ENCODE measurements around the gene DSN1. TPM values are rescaled to one million over a fixed set of nuclear protein-coding genes. Genes with fewer than 3 reads are reported as not detected.

The DSN1 gene
- total and polyA plus RNA-seq, 5 experiments from 2014 or later = 8.6 to 12.6 (median 10.4) TPM

GRCh38 chr20:36792422-36792821 is 18.9 kb upstream of the DSN1 start:
- DNase-seq (no peak), ATAC-seq (no peak)
- H3K4me1 Mint-ChIP-seq = peaks cover 0 to 1% (median 0%) of the 10 kb centered on the region in 4 donors
- H3K9me3 Mint-ChIP-seq = no peaks in the 10 kb centered on the region
- H3K27ac Mint-ChIP-seq = no peak overlapping the region
- POLR2A ChIA-PET = interaction anchor here (0.7 kb wide), 1 partner anchor 679 kb away, joined by 3 read pairs; no protein-coding TSS in a partner anchor
- no peak overlapping the region for H3K4me3 Mint-ChIP-seq
- H3K36me3 Mint-ChIP-seq = peaks cover 0 to 9% (median 4%) of the 10 kb centered on the region in 3 donors
- H3K27me3 Mint-ChIP-seq = no peaks in the 10 kb centered on the region

DNA sequence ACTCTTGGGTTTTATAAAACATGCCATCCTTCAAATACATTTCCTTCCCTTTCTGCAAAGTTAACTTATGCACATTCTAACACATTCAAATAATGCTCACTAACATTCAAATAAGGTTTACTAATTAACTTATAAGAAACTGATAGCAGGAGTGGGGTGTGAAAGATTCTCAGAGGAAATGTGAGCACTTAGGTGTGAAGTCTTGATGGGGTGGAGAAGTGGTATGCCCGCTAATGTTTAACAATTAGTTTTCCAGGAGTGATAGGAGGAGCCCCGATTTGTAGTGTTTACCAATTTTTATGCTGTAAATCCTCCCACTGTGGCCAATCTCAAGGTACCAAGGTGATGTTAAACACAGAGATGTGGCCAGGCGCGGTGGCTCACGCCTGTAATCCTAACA is 18.3 kb upstream of the DSN1 start:
- H3K27ac Mint-ChIP-seq = no peak overlapping the region
- H3K4me1 Mint-ChIP-seq = peaks cover 0 to 1% (median 0%) of the 10 kb centered on the region in 4 donors
- no peak overlapping the region for H3K4me3 Mint-ChIP-seq
- H3K36me3 Mint-ChIP-seq = peaks cover 0 to 9% (median 4%) of the 10 kb centered on the region in 3 donors
- POLR2A ChIA-PET = interaction anchor here (0.7 kb wide), 1 partner anchor 678 kb away, joined by 3 read pairs; no protein-coding TSS in a partner anchor
- DNase-seq = no peak
- no peak for ATAC-seq
- H3K27me3 Mint-ChIP-seq = no peaks in the 10 kb centered on the region
- no peaks in the 10 kb centered on the region for H3K9me3 Mint-ChIP-seq

- H3K4me1 Mint-ChIP-seq = peaks cover 0 to 1% (median 0%) of the 10 kb centered on the region in 4 donors
- POLR2A ChIA-PET = no interaction called here
- no peaks in the 10 kb centered on the region for H3K9me3 Mint-ChIP-seq
Measured at GRCh38 chr20:36786663-36787062, 13.1 kb upstream of the DSN1 start.

DNA sequence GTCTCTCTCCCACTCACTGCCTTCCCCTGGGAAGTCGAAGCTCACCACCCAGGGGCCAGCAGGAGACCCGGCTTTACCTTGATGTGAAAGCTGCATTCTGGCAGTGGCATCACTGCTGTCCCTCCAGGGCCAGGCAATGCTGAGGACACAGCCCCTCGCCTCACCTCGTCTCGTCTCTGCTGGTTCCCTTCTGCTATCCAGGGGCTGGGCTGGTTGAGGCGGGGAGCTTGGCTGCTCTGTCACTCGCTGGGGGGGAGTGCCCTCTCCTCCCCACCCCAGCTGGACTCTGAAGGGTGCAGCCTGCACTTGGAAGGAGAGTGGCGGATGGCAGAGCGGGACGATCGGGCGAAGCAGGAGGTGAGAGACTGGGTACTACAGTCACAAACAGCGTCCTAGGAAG is 12.7 kb upstream of the DSN1 start:
- Mint-ChIP-seq H3K27me3 (no peaks in the 10 kb centered on the region), H3K36me3 (no peaks in the 10 kb centered on the region), H3K4me3 (no peak overlapping the region), H3K27ac (no peak overlapping the region), H3K4me1 (no peaks in the 10 kb centered on the region), H3K9me3 (no peaks in the 10 kb centered on the region)
- DNase-seq (no peak), ATAC-seq (no peak)
- POLR2A ChIA-PET = no interaction called here

More at GRCh38 chr20:36786663-36787062, 13.1 kb upstream of the DSN1 start:
- DNase-seq = no peak
- Mint-ChIP-seq H3K4me3 (no peak overlapping the region), H3K27ac (no peak overlapping the region), H3K36me3 (no peaks in the 10 kb centered on the region), H3K27me3 (no peaks in the 10 kb centered on the region)
- ATAC-seq = no peak

- Mint-ChIP-seq H3K4me3 (no peak overlapping the region), H3K27ac (no peak overlapping the region), H3K4me1 (no peaks in the 10 kb centered on the region), H3K27me3 (no peaks in the 10 kb centered on the region), H3K9me3 (no peaks in the 10 kb centered on the region), H3K36me3 (no peaks in the 10 kb centered on the region)
- DNase-seq = no peak
- POLR2A ChIA-PET = no interaction called here
- ATAC-seq = no peak
Measured at GRCh38 chr20:36785308-36785707, 11.7 kb upstream of the DSN1 start.

DNA sequence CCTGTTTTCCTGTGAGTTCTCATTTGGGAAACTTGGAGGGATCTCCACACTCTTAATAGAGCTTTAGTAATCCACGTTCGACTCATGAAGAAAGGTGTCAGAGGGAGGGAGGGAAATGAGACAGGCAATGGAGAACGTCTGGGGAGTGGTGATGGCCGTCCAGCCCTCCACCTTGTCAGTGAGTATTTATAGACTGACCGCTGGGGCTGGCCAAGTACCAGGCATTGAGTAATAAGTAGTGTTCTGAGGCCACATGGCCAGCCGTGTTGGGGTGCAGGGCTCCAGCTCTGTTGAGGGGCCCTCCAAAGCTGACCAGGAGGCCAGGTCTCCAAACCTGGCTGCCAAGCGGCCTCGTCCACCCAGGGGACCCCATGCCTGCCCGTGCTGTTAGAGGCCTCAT is 11.3 kb upstream of the DSN1 start:
- Mint-ChIP-seq H3K9me3 (no peaks in the 10 kb centered on the region), H3K36me3 (no peaks in the 10 kb centered on the region), H3K27me3 (no peaks in the 10 kb centered on the region), H3K4me1 (no peaks in the 10 kb centered on the region), H3K27ac (peak overlapping the region in 1 of 10 donors; percentile 36), H3K4me3 (no peak overlapping the region)
- POLR2A ChIA-PET = no interaction called here
- DNase-seq (no peak), ATAC-seq (no peak)

GRCh38 chr20:36784116-36784515 is 10.6 kb upstream of the DSN1 start:
- DNase-seq (no peak), ATAC-seq (no peak)
- Mint-ChIP-seq H3K27me3 (no peaks in the 10 kb centered on the region), H3K27ac (peak overlapping the region in 1 of 10 donors; percentile 3), H3K4me1 (no peaks in the 10 kb centered on the region), H3K36me3 (no peaks in the 10 kb centered on the region), H3K9me3 (no peaks in the 10 kb centered on the region), H3K4me3 (no peak overlapping the region)
- POLR2A ChIA-PET = no interaction called here

DNA sequence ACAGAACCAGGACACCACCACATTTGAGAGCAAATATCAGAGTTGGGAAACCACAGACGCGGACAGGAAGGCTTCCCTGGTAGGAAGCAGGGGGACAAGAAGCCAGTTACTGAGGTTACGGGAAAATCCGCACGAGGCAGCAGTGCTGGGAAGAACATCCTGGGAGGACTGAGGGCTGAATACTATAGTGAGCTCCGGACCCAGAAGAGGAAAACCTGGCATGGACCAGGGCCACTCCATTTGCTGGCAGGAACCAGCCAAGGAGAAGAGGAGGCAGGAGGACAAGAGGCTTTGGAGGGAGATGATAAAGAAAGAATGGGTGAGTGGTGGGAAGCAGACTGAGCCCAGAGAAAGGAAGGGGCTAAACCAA is 6.1 kb upstream of the DSN1 start:
- no peak for DNase-seq
- POLR2A ChIA-PET = interaction anchor here (0.6 kb wide), 1 partner anchor 1482 kb away, joined by 3 read pairs; no protein-coding TSS in a partner anchor
- Mint-ChIP-seq H3K4me3 (no peak overlapping the region), H3K9me3 (no peaks in the 10 kb centered on the region), H3K36me3 (no peaks in the 10 kb centered on the region), H3K27me3 (no peaks in the 10 kb centered on the region), H3K4me1 (peaks cover 4 to 5% (median 4%) of the 10 kb centered on the region in 4 donors), H3K27ac (peak overlapping the region in 2 of 10 donors; percentile 49 to 70)
- ATAC-seq = no peak

- Mint-ChIP-seq H3K27me3 (peaks cover 0 to 2% (median 0%) of the 10 kb centered on the region in 5 donors), H3K4me3 (no peak overlapping the region), H3K4me1 (peaks cover 6 to 7% (median 7%) of the 10 kb centered on the region in 4 donors), H3K27ac (peak overlapping the region in 3 of 10 donors; percentile 28 to 76 (median 72)), H3K9me3 (no peaks in the 10 kb centered on the region), H3K36me3 (no peaks in the 10 kb centered on the region)
- no peak for DNase-seq
- ATAC-seq = no peak
- POLR2A ChIA-PET = no interaction called here
Measured at GRCh38 chr20:36778831-36779655, 5.5 kb upstream of the DSN1 start.

DNA sequence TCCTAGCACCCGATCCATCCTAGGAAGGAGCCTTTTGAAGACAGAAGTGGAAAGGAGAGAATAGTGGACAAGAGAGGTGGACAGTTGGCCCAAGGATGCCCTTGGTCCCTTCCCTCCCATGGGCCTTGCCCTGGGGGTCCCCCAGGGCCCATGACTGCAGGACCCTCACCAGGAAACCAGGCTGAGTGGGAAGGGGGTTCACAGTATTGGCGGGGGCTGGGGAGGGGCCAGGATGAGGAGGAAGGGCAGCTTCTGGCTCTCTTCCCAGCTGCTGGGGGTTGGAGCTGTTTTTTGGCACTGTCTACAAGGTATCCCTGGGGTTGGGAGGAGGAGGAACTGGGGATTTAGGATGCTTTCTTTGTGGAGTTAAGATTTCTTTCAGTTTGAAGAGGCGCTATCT is 4.0 kb upstream of the DSN1 start:
- Mint-ChIP-seq H3K4me3 (no peak overlapping the region), H3K27ac (no peak overlapping the region), H3K4me1 (peaks cover 15 to 22% (median 18%) of the 10 kb centered on the region in 4 donors), H3K9me3 (no peaks in the 10 kb centered on the region), H3K27me3 (peaks cover 0 to 6% (median 0%) of the 10 kb centered on the region in 5 donors), H3K36me3 (no peaks in the 10 kb centered on the region)
- no peak for ATAC-seq
- no peak for DNase-seq
- POLR2A ChIA-PET = no interaction called here

DNA sequence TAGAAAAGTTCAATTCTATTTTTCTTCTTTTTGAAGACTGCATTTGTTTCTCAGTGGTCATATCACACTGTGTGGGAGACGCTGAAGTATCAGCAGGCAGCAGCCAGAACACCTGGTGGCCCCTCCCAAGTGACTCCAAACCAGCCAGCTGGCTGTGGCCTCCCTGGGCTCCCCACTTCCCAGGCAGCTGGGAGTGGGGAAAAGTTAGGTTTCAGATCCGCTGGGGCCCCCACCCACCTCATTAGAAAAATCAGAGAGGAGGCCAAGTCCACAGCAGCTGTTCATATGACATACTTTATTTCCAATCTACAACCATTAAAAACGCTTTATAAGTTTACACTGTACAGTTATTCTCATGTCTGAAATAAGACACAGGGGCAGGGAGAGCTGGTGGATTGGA is 3.6 kb upstream of the DSN1 start:
- Mint-ChIP-seq H3K4me1 (peaks cover 16 to 26% (median 20%) of the 10 kb centered on the region in 4 donors), H3K36me3 (no peaks in the 10 kb centered on the region), H3K4me3 (no peak overlapping the region), H3K9me3 (no peaks in the 10 kb centered on the region), H3K27ac (no peak overlapping the region), H3K27me3 (peaks cover 0 to 6% (median 0%) of the 10 kb centered on the region in 5 donors)
- POLR2A ChIA-PET = no interaction called here
- ATAC-seq (no peak), DNase-seq (no peak)

GRCh38 chr20:36775826-36776225 is 2.3 kb upstream of the DSN1 start:
- peaks cover 0 to 6% (median 0%) of the 10 kb centered on the region in 5 donors for H3K27me3 Mint-ChIP-seq
- DNase-seq (no peak), ATAC-seq (no peak)
- POLR2A ChIA-PET = interaction anchor here (0.7 kb wide), 1 partner anchor 791 kb away, joined by 3 read pairs; no protein-coding TSS in a partner anchor
- H3K36me3 Mint-ChIP-seq = peaks cover 0 to 1% (median under 1%) of the 10 kb centered on the region in 3 donors
- peaks cover 16 to 37% (median 24%) of the 10 kb centered on the region in 4 donors for H3K4me1 Mint-ChIP-seq
- peak overlapping the region in 4 of 10 donors; percentile 31 to 83 (median 58) for H3K27ac Mint-ChIP-seq
- H3K9me3 Mint-ChIP-seq = no peaks in the 10 kb centered on the region
- H3K4me3 Mint-ChIP-seq = peak overlapping the region in 5 of 10 donors; percentile 2 to 68 (median 37)

DNA sequence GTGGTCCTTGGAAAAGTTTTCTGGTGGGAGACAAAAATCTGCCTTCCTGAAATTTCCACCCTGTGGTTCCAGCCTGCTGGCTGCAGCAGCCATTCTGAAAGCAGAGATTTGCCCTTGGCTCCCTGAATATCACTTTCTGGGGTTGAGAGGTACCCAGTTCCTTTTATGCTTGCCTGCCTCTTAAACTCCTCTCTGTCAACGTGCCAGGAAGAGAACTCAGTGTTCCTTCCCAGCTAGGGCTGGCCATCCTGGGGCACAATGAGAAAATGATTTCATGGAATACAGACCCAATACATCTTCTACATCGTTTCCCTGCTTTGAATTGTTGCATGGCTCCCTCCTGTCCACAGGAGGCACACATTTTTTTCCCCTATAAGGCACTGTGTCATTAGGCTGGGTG is 1.6 kb upstream of the DSN1 start:
- H3K27ac Mint-ChIP-seq = peak overlapping the region in 8 of 10 donors; percentile 35 to 86 (median 75)
- H3K27me3 Mint-ChIP-seq = peaks cover 0 to 6% (median 0%) of the 10 kb centered on the region in 5 donors
- H3K4me3 Mint-ChIP-seq = peak overlapping the region; percentile 43 to 100 (median 96)

More for the DNA sequence above, 1.6 kb upstream of the DSN1 start:
- Mint-ChIP-seq H3K4me1 (peaks cover 16 to 40% (median 24%) of the 10 kb centered on the region in 4 donors), H3K9me3 (no peaks in the 10 kb centered on the region), H3K36me3 (peaks cover 0 to 4% (median 3%) of the 10 kb centered on the region in 3 donors)
- no peak for ATAC-seq
- POLR2A ChIA-PET = no interaction called here
- no peak for DNase-seq
